ENCODE results near the gene CELF2. TPM values are rescaled to one million over a fixed set of nuclear protein-coding genes. Genes with fewer than 3 reads are reported as not detected.

CELF2 gene
- total and polyA plus RNA-seq, 9 of the 15 experiments (the other 6 are each of a cell fraction or from before 2014, with no cell fraction given) = 4.0 to 20.3 (median 11.1) TPM

- TF ChIP-seq ARID4B (CRISPR knock-in tag; IDR thresholded peaks at IDR 0.05) (no peak), CBFA2T3 (IDR thresholded peaks at IDR 0.05) (0 out of 2 replicates have a peak, but pooled peaks have one; percentile 27), POU5F1 (IDR thresholded peaks at IDR 0.05; ENCODE audit: borderline replicate concordance, low read depth, low read length, partially characterized antibody) (no peak), POLR2G (IDR thresholded peaks at IDR 0.05; ENCODE audit: low read depth, low read length) (no peak), U2AF1 (optimal IDR thresholded peaks at IDR 0.05; ENCODE audit: low read depth, low read length) (no peak), SP2 (IDR thresholded peaks at IDR 0.05; ENCODE audit: extremely low read depth, low read depth, low read length, poor library complexity, severe bottlenecking) (no peak), PHF20 (IDR thresholded peaks at IDR 0.05; ENCODE audit: partially characterized antibody) (no peak), PCBP2 (IDR thresholded peaks at IDR 0.05; ENCODE audit: low read depth, low read length, poor library complexity, severe bottlenecking) (no peak), AFF4 (CRISPR knock-in tag; IDR thresholded peaks at IDR 0.05) (no peak), CBX8 (IDR thresholded peaks at IDR 0.05; ENCODE audit: borderline replicate concordance, extremely low read depth, low read depth, low read length, poor library complexity, severe bottlenecking) (no peak), HCFC1 (IDR thresholded peaks at IDR 0.05; ENCODE audit: low read depth, low read length) (no peak), CSDE1 (IDR thresholded peaks at IDR 0.05) (no peak), IFI16 (CRISPR knock-in tag; IDR thresholded peaks at IDR 0.05) (no peak), HDAC2 (IDR thresholded peaks at IDR 0.05) (0 out of 2 replicates have a peak, but pooled peaks have one; percentile 32), ZNF3 (CRISPR knock-in tag; IDR thresholded peaks at IDR 0.05) (no peak), SP1 (CRISPR knock-in tag; IDR thresholded peaks at IDR 0.05) (no peak)
- TF ChIP-seq, protein P1, sequence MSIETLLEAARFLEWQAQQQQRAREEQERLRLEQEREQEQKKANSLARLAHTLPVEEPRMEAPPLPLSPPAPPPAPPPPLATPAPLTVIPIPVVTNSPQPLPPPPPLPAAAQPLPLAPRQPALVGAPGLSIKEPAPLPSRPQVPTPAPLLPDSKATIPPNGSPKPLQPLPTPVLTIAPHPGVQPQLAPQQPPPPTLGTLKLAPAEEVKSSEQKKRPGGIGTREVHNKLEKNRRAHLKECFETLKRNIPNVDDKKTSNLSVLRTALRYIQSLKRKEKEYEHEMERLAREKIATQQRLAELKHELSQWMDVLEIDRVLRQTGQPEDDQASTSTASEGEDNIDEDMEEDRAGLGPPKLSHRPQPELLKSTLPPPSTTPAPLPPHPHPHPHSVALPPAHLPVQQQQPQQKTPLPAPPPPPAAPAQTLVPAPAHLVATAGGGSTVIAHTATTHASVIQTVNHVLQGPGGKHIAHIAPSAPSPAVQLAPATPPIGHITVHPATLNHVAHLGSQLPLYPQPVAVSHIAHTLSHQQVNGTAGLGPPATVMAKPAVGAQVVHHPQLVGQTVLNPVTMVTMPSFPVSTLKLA (conservative IDR thresholded peaks at IDR 0.05) = no peak
- TF ChIP-seq, protein P2, sequence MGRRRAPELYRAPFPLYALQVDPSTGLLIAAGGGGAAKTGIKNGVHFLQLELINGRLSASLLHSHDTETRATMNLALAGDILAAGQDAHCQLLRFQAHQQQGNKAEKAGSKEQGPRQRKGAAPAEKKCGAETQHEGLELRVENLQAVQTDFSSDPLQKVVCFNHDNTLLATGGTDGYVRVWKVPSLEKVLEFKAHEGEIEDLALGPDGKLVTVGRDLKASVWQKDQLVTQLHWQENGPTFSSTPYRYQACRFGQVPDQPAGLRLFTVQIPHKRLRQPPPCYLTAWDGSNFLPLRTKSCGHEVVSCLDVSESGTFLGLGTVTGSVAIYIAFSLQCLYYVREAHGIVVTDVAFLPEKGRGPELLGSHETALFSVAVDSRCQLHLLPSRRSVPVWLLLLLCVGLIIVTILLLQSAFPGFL (CRISPR knock-in tag; IDR thresholded peaks at IDR 0.05) = no peak
Measured at GRCh38 chr10:11145495-11145855, 127.8 kb downstream of the CELF2 start (continued).

Measured in K562 (cell line).